SK-N-SH (cell line): Measurements from ENCODE around the gene TRABD2A. TPM values are rescaled to one million over a fixed set of nuclear protein-coding genes. Genes with fewer than 3 reads are reported as not detected.

ENCODE experiments used
- CTCF ChIA-PET: fragments of 300-600, 350-600 bp; formaldehyde crosslinking; extraction: SDS; loops from one replicate; lab custom pipeline; 2021; lab: Yijun Ruan, JAX
- POLR2A ChIA-PET: fragments of 350-600 bp; sonication (Branson Sonifier 250); formaldehyde crosslinking; extraction: SDS; loops from one replicate; lab custom pipeline; 2020; ENCODE audit warnings: antibody characterized with exemption, inconsistent platforms; lab: Yijun Ruan, JAX
- DNase-seq: peaks from one replicate; pipeline ENCODE4 v3.0.0; 2012
- H2AFZ ChIP-seq: fragments of 200-600 bp; sonication (generic); 2 replicates; pipeline ENCODE4 v1.8.1; 2016; ENCODE audit warnings: antibody characterized with exemption, mild to moderate bottlenecking, low read depth
- H3F3A ChIP-seq: fragments of 200-600 bp; sonication (generic); replicated peaks from 2 replicates; pipeline ENCODE3; 2016; ENCODE audit warnings: antibody characterized with exemption, mild to moderate bottlenecking; ENCODE audit not compliant: insufficient read depth
- H3K27ac ChIP-seq, 2 experiments: fragments of 200-500 bp in 1 of 2; fragments of 200-600 bp in 1 of 2; sonication (Bioruptor generic) in 1 of 2; sonication (generic), shearing (Covaris generic) in 1 of 2; 2 replicates each; pipeline versions ENCODE4 v1.5.1 to v1.6.1; 2014 to 2016; ENCODE audit warnings: low read depth in 2 of 2, inconsistent platforms in 1 of 2, low read length in 1 of 2, mild to moderate bottlenecking in 1 of 2, mixed read lengths in 1 of 2
- H3K27me3 ChIP-seq: fragments of 200-600 bp; sonication (generic), shearing (Covaris generic); 2 replicates; pipeline ENCODE4 v1.6.1; 2016; ENCODE audit warnings: mixed run types; ENCODE audit not compliant: insufficient read depth
- H3K36me3 ChIP-seq, 2 experiments: fragments of 200-500 bp in 1 of 2; fragments of 200-600 bp in 1 of 2; sonication (Bioruptor generic) in 1 of 2; sonication (generic) in 1 of 2; replicated peaks in 1 of 2; 2 replicates each; pipeline versions ENCODE3 to v1.5.1; 2014 to 2016; ENCODE audit warnings: low read length in 1 of 2, mild to moderate bottlenecking in 1 of 2; ENCODE audit not compliant: insufficient read depth in 2 of 2, control insufficient read depth in 1 of 2
- H3K4me1 ChIP-seq, 2 experiments: fragments of 200-500 bp in 1 of 2; fragments of 200-600 bp in 1 of 2; sonication (Bioruptor generic) in 1 of 2; sonication (generic), shearing (Covaris generic) in 1 of 2; 2 replicates each; pipeline versions ENCODE4 v1.5.1 to v1.6.1; 2014 to 2016; ENCODE audit warnings: low read depth in 1 of 2, low read length in 1 of 2, mixed run types in 1 of 2; ENCODE audit not compliant: insufficient read depth in 2 of 2, control insufficient read depth in 1 of 2
- H3K4me2 ChIP-seq: fragments of 200-600 bp; sonication (generic), shearing (Covaris generic); 2 replicates; pipeline ENCODE4 v1.6.1; 2017; ENCODE audit warnings: mixed run types
- H3K4me3 ChIP-seq, 2 experiments: fragments of 200-500 bp in 1 of 2; fragments of 200-600 bp in 1 of 2; sonication (Bioruptor generic) in 1 of 2; sonication (generic), shearing (Covaris generic) in 1 of 2; 2 replicates each; pipeline versions ENCODE4 v1.5.1 to v1.8.1; 2014 to 2016; ENCODE audit warnings: low read depth in 2 of 2, inconsistent platforms in 1 of 2, low read length in 1 of 2, mild to moderate bottlenecking in 1 of 2, mixed read lengths in 1 of 2, moderate library complexity in 1 of 2
- H3K79me2 ChIP-seq: fragments of 200-600 bp; sonication (generic); 2 replicates; pipeline ENCODE4 v1.8.1; 2017; ENCODE audit warnings: mild to moderate bottlenecking; ENCODE audit not compliant: insufficient read depth
- H3K9ac ChIP-seq: fragments of 200-600 bp; sonication (generic); 2 replicates; pipeline ENCODE4 v1.6.1; 2017; ENCODE audit warnings: mixed run types
- H3K9me2 ChIP-seq: fragments of 200-600 bp; sonication (generic); 2 replicates; pipeline ENCODE4 v1.6.1; 2017; ENCODE audit warnings: mixed run types
- H3K9me3 ChIP-seq: fragments of 200-600 bp; sonication (generic); 2 replicates; pipeline ENCODE4 v1.6.1; 2017; ENCODE audit warnings: mixed run types, mild to moderate bottlenecking, moderate library complexity
- H4K20me1 ChIP-seq: fragments of 200-600 bp; sonication (generic); 2 replicates; pipeline ENCODE4 v1.6.1; 2017; ENCODE audit warnings: mild to moderate bottlenecking, mixed run types; ENCODE audit not compliant: insufficient read depth
- CTCF ChIP-seq: fragments of 200-600 bp; sonication (generic); IDR thresholded peaks from 2 replicates; pipeline ENCODE4 v1.6.1; 2017; ENCODE audit warnings: antibody characterized with exemption, mild to moderate bottlenecking, moderate library complexity
- FOSL2 ChIP-seq: IDR thresholded peaks from 2 replicates; pipeline ENCODE4 v1.4.0; 2012; ENCODE audit warnings: low read depth, mild to moderate bottlenecking, moderate library complexity, borderline replicate concordance
- GATA2 ChIP-seq: sonication (generic); formaldehyde crosslinking; IDR thresholded peaks from 2 replicates; pipeline ENCODE4 v1.5.0; 2020; ENCODE audit warnings: mild to moderate bottlenecking, missing genetic modification reagents
- IRF3 ChIP-seq: fragments of 150-350 bp; IDR thresholded peaks from 2 replicates; pipeline ENCODE4 v1.6.1; 2016; ENCODE audit warnings: mild to moderate bottlenecking, low read depth, low read length
- MAX ChIP-seq: IDR thresholded peaks from 2 replicates; pipeline ENCODE4 v1.4.0; 2012; ENCODE audit warnings: low read depth
- POLR2AphosphoS5 ChIP-seq: IDR thresholded peaks from 2 replicates; pipeline ENCODE4 v1.6.1; 2012; ENCODE audit warnings: low read depth, low read length
- RAD21 ChIP-seq: IDR thresholded peaks from 2 replicates; pipeline ENCODE4 v1.6.1; 2012; ENCODE audit warnings: mild to moderate bottlenecking, low read length
- RCOR1 ChIP-seq: fragments of 150-350 bp; IDR thresholded peaks from 2 replicates; pipeline ENCODE4 v1.6.1; 2017; ENCODE audit warnings: antibody characterized with exemption, low read length
- SIN3A ChIP-seq: IDR thresholded peaks from 2 replicates; pipeline ENCODE4 v1.6.1; 2012; ENCODE audit warnings: low read depth, mild to moderate bottlenecking, low read length, moderate library complexity, borderline replicate concordance
- USF1 ChIP-seq: IDR thresholded peaks from 2 replicates; pipeline ENCODE4 v1.4.0; 2012; ENCODE audit warnings: low read depth, borderline replicate concordance
- WGBS: methylation state at CpG from one replicate; pipeline ENCODE4 v1.1.6; 2017; ENCODE audit warnings: low lambda C conversion rate; 5-methylcytosine and 5-hydroxymethylcytosine counted together
- polyA plus RNA-seq, 3 experiments: library from polyadenylated mRNA; depleted of rRNA; stranded (reverse); fragments of >200 nt; gene quantifications; 2 replicates each; pipeline ENCODE4 v1.2.3, GENCODE V29; 2012

Gene TRABD2A
- polyA plus RNA-seq, 1 of the 3 experiments (the other 2 are of a cell fraction), result 3.0 TPM

- ChIA-PET CTCF (interaction anchor here (1.8 to 3.8 kb wide), 2 partner anchors 14 to 15 kb away, joined by 8 to 22 read pairs; no protein-coding TSS in a partner anchor), POLR2A (no interaction called here)
- no peak overlapping the region for H3K4me2 ChIP-seq
Measured at GRCh38 chr2:84911135-84911678, 30.3 kb upstream of the TRABD2A start.

More at GRCh38 chr2:84911135-84911678, 30.3 kb upstream of the TRABD2A start:
- no peak for TF ChIP-seq CTCF
- TF ChIP-seq IRF3, result no peak
- no peak for TF ChIP-seq MAX
- no peak for TF ChIP-seq USF1
- TF ChIP-seq RAD21, result no peak
- no peak for TF ChIP-seq POLR2AphosphoS5
- no peak for TF ChIP-seq SIN3A
- TF ChIP-seq GATA2 (CRISPR knock-in tag), result no peak
- TF ChIP-seq FOSL2, result no peak
- no peak for TF ChIP-seq RCOR1
- DNase-seq, result no peak
- Histone ChIP-seq H3K79me2 (peaks cover 19% of the 10 kb centered on the region), H3K9ac (no peak overlapping the region), H3K9me2 (no peaks in the 10 kb centered on the region), H4K20me1 (peaks cover 24% of the 10 kb centered on the region), H3K4me1 (peaks cover 0 to 4% of the 10 kb centered on the region in 2 experiments; a peak in 1 of 4 replicates), H3K27ac (no peak overlapping the region), H3K9me3 (no peaks in the 10 kb centered on the region), H3K4me3 (no peak overlapping the region), H3K27me3 (no peaks in the 10 kb centered on the region), H2AFZ (no peak overlapping the region), H3K36me3 (peaks cover 0 to 16% of the 10 kb centered on the region in 2 experiments), H3F3A (peaks cover 46% of the 10 kb centered on the region)
- WGBS, result over 99% methylated on average over 5 of the region's 5 CpGs
